Fibroblast of pulmonary artery (primary cell): ENCODE data around the gene TTBK1.
A peak's percentile ranks its signal among the peaks of the same experiment; 100 is the strongest.

Source experiments
- DNase-seq: peaks from one replicate; pipeline ENCODE4 v3.0.0-alpha.2; 2010; ENCODE audit warnings: low read depth
- H3K4me3 ChIP-seq: replicated peaks from 2 replicates; pipeline ENCODE4 v1.5.1; 2011; ENCODE audit warnings: low read depth, mild to moderate bottlenecking, control low read depth, low read length, moderate library complexity
- CTCF ChIP-seq: IDR thresholded peaks from 2 replicates; pipeline ENCODE4 v1.5.1; 2011; ENCODE audit warnings: mild to moderate bottlenecking, control low read depth, low read length, inconsistent platforms; ENCODE audit errors: missing control alignments

TTBK1 gene

GRCh38 chr6:43303751-43304331 lies 60.6 kb downstream of the TTBK1 start:
- DNase-seq: no peak
- TF ChIP-seq CTCF: no peak
- no peak overlapping the region for H3K4me3 ChIP-seq

DNA sequence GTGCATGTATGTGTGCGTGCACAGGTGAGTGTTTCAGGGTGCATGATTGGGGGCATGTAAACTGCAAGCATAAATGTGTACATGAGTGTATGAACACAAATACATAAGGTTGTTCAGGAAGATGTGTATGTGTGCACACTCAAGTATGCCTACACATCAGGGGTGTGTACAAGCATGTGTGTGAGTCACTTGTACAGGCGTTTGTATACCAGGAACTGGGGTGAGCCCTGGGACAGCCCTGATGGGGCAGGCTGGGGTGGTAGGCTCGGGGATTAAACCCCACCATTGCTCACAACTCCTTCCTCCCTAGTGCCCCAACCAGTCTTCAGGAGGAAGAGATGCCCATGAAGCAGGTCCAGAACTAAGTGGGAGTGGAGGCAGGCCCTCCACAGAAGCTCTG lies 61.1 kb downstream of the TTBK1 start:
- no peak overlapping the region for H3K4me3 ChIP-seq
- TF ChIP-seq CTCF: no peak
- DNase-seq: no peak

GRCh38 chr6:43304882-43305281 lies 61.6 kb downstream of the TTBK1 start:
- no peak for DNase-seq
- H3K4me3 ChIP-seq: no peak overlapping the region
- TF ChIP-seq CTCF: no peak

DNA sequence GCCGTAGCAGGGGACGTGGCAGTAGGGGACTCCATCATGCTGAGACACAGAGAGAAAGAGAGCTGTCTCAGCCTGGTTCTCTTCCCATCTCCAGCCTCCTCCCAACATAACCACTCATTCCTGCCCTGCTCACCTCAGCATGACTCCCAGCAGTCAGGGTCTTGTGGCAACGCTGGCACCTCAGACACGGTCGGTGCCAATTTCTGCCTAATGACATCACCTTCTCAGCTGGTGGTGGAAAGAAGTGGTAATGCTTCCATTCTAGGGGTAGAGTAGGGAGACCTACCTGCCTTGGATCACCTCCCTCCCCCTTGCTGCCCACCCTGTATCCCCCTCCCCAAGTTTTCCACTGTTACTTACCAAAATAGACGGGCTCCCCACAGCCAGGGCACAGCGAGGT lies 62.8 kb downstream of the TTBK1 start:
- DNase-seq: no peak
- no peak overlapping the region for H3K4me3 ChIP-seq
- TF ChIP-seq CTCF: no peak

DNA sequence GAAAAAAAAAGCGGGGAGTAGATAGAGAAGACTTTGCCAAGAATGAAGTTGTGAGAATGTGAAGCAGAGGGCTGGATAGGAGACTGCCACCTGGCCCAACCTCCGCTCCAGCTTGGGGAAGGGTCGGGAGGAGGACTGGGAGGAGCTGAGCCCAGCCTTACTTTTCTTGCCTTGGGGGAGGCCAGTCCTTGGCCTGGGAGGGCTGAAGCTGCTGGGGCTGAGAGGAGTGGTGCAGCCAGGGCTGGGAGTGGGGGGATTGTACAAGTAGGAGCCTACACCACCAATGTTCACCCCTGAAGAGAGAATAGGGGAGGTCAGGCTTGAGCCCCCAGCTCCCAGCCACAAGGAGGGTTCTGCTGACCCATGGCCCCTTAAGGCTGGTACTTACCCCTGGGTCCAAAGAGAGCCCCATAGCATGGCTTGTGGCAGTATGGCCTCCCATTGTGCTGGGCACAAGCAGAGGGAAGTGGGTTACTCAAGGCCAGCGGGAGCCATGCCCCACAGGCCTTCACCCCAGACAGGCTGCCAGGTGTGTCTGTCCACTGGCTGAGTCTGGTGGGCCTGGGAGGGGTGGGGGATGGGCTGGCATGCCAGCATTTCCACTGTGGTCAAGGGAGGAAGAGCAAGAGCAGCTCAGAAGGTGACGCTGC lies 64.3 kb downstream of the TTBK1 start:
- no peak for TF ChIP-seq CTCF
- no peak for DNase-seq
- no peak overlapping the region for H3K4me3 ChIP-seq

DNA sequence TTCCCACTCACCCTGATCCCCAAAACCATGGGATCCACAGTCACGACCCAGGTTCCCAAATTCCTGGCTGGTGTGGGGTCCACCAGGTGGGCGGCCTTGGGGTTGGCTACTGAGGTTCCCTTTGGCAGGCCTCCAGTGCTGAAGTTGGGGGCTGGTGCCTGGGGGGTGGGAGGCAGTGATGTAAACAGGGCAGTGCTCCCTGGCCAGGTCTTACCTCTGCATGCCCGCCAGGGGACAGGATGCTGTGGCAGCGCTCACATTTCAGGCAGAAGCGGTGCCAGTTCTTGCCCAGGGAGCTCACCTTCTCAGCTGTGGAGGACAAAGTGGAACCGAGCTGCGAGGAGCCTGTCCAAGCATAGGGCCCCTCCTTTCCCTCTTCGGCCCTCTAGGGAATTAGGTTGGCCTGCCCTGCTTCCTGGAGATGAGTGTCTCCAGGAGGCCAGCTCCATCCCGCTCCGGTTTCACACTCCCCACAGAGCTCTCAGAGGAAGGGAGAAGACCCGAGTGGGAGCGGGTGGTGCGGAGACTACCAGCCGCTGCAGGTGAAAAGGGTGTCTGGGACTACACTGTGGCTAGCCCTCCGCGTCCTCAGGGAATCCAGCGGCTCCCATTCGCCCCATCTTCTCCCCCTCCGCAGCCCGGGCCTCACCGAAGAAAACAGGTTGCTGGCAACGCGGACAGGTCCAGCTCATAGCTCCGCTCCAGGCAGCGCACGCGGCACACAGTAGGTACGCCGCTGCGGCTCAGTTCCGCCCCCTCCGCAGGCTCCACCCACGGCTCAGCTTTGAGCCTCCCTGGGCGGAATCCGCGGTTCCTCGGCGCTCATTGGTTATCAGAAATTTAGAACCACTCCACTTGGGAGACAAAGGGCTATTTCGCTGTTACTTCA lies 65.1 kb downstream of the TTBK1 start, which contains the start of gene CRIP3:
Gene CRIP3 (minus strand): TSS at position 726 of the 889 bp plus-strand sequence. CDS start 34 bp downstream, at position 692.
- TF ChIP-seq CTCF: peak; percentile 24
- DNase-seq: peak; percentile 56
- H3K4me3 ChIP-seq: peak within 1 kb of the TSS; percentile 38
